GM23248 (cell line): ENCODE data around the gene IGF1R.

ENCODE experiments used
- EZH2 ChIP-seq: fragments of 200-600 bp; sonication (generic); IDR thresholded peaks from 2 replicates; pipeline ENCODE4 v1.6.1; 2018; ENCODE audit warnings: antibody characterized with exemption, mild to moderate bottlenecking; ENCODE audit not compliant: insufficient read depth, poor library complexity, severe bottlenecking
- EZH2phosphoT487 ChIP-seq: fragments of 200-600 bp; sonication (generic); IDR thresholded peaks from 2 replicates; pipeline ENCODE4 v1.6.1; 2018; ENCODE audit warnings: antibody characterized with exemption, moderate library complexity, mild to moderate bottlenecking, low read depth; ENCODE audit not compliant: insufficient read depth

GRCh38 chr15:98824595-98824994, 176.3 kb downstream of the IGF1R start:
- TF ChIP-seq EZH2 (no peak), EZH2phosphoT487 (no peak)
